Esophagus (tissue), 2 donors: ENCODE measurements around the gene FKBP5. TPM values are rescaled to one million over a fixed set of nuclear protein-coding genes. Genes with fewer than 3 reads are reported as not detected.
"Not testable (repeated sequence)": the region's sequence is repeated elsewhere in the genome, so short reads cannot be mapped to it uniquely, and the experiment has no call there.

Source experiments
- H3K27ac ChIP-seq, 2 donors: one replicate each; pipeline ENCODE4 v1.5.1; 2013; ENCODE audit warnings: low read depth in 2 of 2, mild to moderate bottlenecking in 2 of 2, inconsistent platforms in 1 of 2, low read length in 1 of 2, moderate library complexity in 1 of 2
- H3K27me3 ChIP-seq, 2 donors: one replicate each; pipeline ENCODE4 v1.6.1; 2013; ENCODE audit warnings: low read length in 2 of 2, control low read depth in 1 of 2, mild to moderate bottlenecking in 1 of 2; ENCODE audit not compliant: insufficient read depth in 2 of 2, control insufficient read depth in 1 of 2
- H3K36me3 ChIP-seq, 2 donors: one replicate each; pipeline ENCODE4 v1.6.1; 2013; ENCODE audit warnings: low read length in 1 of 2; ENCODE audit not compliant: control insufficient read depth in 2 of 2, insufficient read depth in 2 of 2
- H3K4me1 ChIP-seq, 2 donors: one replicate each; pipeline ENCODE4 v1.6.1; 2013; ENCODE audit warnings: low read length in 1 of 2; ENCODE audit not compliant: control insufficient read depth in 2 of 2, insufficient read depth in 2 of 2
- H3K4me3 ChIP-seq, 2 donors: one replicate each; pipeline ENCODE4 v1.5.1; 2013; ENCODE audit warnings: low read length in 2 of 2, mild to moderate bottlenecking in 2 of 2, low read depth in 1 of 2, moderate library complexity in 1 of 2
- H3K9me3 ChIP-seq, 2 donors: one replicate each; pipeline ENCODE4 v1.6.1; 2013; ENCODE audit warnings: mild to moderate bottlenecking in 2 of 2, low read depth in 1 of 2, low read length in 1 of 2, moderate library complexity in 1 of 2; ENCODE audit not compliant: control insufficient read depth in 2 of 2, insufficient read depth in 1 of 2
- WGBS, 2 donors: extraction: QIAGEN DNeasy Blood & Tissue Kit; methylation state at CpG; one replicate each; pipeline ENCODE4 v1.1.7; 2013; 5-methylcytosine and 5-hydroxymethylcytosine counted together
- polyA plus RNA-seq, 2 donors: library from polyadenylated mRNA; stranded (reverse); fragments of 200-250 nt; gene quantifications; one replicate each; pipeline ENCODE4 v1.2.3, GENCODE V29; 2013
- donor health status: healthy with polysubstance abuse.
- donor health status: Bipolar disorder and iron deficiency.

Gene FKBP5
- polyA plus RNA-seq, 2 donors = 32.8 to 45.9 TPM

- Histone ChIP-seq H3K9me3 (no peaks in the 10 kb centered on the region), H3K36me3 (no peaks in the 10 kb centered on the region), H3K4me3 (no peak overlapping the region), H3K27ac (no peak overlapping the region), H3K4me1 (peaks cover 0 to 7% of the 10 kb centered on the region in 2 donors), H3K27me3 (no peaks in the 10 kb centered on the region)
- 45 to 55% methylated on average over 13 of the region's 13 CpGs for WGBS, 2 donors
These were observed 143.8 kb downstream of the FKBP5 start for GRCh38 chr6:35544769-35545361.

GRCh38 chr6:35543459-35544193, 145.1 kb downstream of the FKBP5 start:
- Histone ChIP-seq H3K36me3 (no peaks in the 10 kb centered on the region), H3K4me1 (peaks cover 0 to 5% of the 10 kb centered on the region in 2 donors), H3K27ac (no peak overlapping the region), H3K9me3 (no peaks in the 10 kb centered on the region), H3K27me3 (no peaks in the 10 kb centered on the region), H3K4me3 (no peak overlapping the region)
- 87 to 88% methylated on average over 16 of the region's 16 CpGs for WGBS, 2 donors

GRCh38 chr6:35541836-35542235, 146.9 kb downstream of the FKBP5 start:
- 83 to 88% methylated on average over 2 of the region's 2 CpGs for WGBS, 2 donors
- no peak overlapping the region for H3K27ac ChIP-seq
- H3K4me1 ChIP-seq = peaks cover 0 to 5% of the 10 kb centered on the region in 2 donors
- H3K4me3 ChIP-seq = no peak overlapping the region
- H3K27me3 ChIP-seq = no peaks in the 10 kb centered on the region
- no peaks in the 10 kb centered on the region for H3K9me3 ChIP-seq
- no peaks in the 10 kb centered on the region for H3K36me3 ChIP-seq

GRCh38 chr6:35539223-35539622, 149.5 kb downstream of the FKBP5 start:
- Histone ChIP-seq H3K27me3 (no peaks in the 10 kb centered on the region), H3K36me3 (no peaks in the 10 kb centered on the region), H3K4me1 (no peaks in the 10 kb centered on the region), H3K4me3 (no peak overlapping the region), H3K9me3 (no peaks in the 10 kb centered on the region), H3K27ac (no peak overlapping the region)
- 85 to 91% methylated on average over 3 of the region's 3 CpGs for WGBS, 2 donors

GRCh38 chr6:35535847-35536246, 152.9 kb downstream of the FKBP5 start:
- H3K27ac ChIP-seq, H3K9me3 ChIP-seq, H3K4me3 ChIP-seq, H3K36me3 ChIP-seq, H3K27me3 ChIP-seq, H3K4me1 ChIP-seq: not testable (repeated sequence)
- WGBS, 2 donors = 77 to 79% methylated on average over 6 of the region's 6 CpGs

GRCh38 chr6:35534407-35535170, 154.1 kb downstream of the FKBP5 start:
- H3K4me1 ChIP-seq = no peaks in the 10 kb centered on the region
- WGBS, 2 donors = 38 to 42% methylated on average over 11 of the region's 11 CpGs
- H3K9me3 ChIP-seq = no peaks in the 10 kb centered on the region
- no peak overlapping the region for H3K27ac ChIP-seq
- no peaks in the 10 kb centered on the region for H3K27me3 ChIP-seq
- no peak overlapping the region for H3K4me3 ChIP-seq
- no peaks in the 10 kb centered on the region for H3K36me3 ChIP-seq

- WGBS, 2 donors = 55 to 66% methylated on average over 6 of the region's 6 CpGs
- no peak overlapping the region for H3K27ac ChIP-seq
- no peaks in the 10 kb centered on the region for H3K4me1 ChIP-seq
- H3K4me3 ChIP-seq = no peak overlapping the region
- no peaks in the 10 kb centered on the region for H3K9me3 ChIP-seq
- no peaks in the 10 kb centered on the region for H3K36me3 ChIP-seq
- H3K27me3 ChIP-seq = no peaks in the 10 kb centered on the region
These were observed 154.7 kb downstream of the FKBP5 start for GRCh38 chr6:35533981-35534380.

- Histone ChIP-seq H3K27me3 (no peaks in the 10 kb centered on the region), H3K36me3 (no peaks in the 10 kb centered on the region), H3K4me3 (no peak overlapping the region), H3K4me1 (no peaks in the 10 kb centered on the region), H3K27ac (no peak overlapping the region), H3K9me3 (no peaks in the 10 kb centered on the region)
- WGBS, 2 donors = 74 to 80% methylated on average over 4 of the region's 4 CpGs
These were observed 156.6 kb downstream of the FKBP5 start for GRCh38 chr6:35532126-35532525.

GRCh38 chr6:35524380-35525020, 164.2 kb downstream of the FKBP5 start:
- H3K27ac ChIP-seq = no peak overlapping the region
- no peaks in the 10 kb centered on the region for H3K27me3 ChIP-seq
- H3K9me3 ChIP-seq = no peaks in the 10 kb centered on the region
- no peak overlapping the region for H3K4me3 ChIP-seq
- H3K36me3 ChIP-seq = no peaks in the 10 kb centered on the region
- H3K4me1 ChIP-seq = no peaks in the 10 kb centered on the region
- 85 to 94% methylated on average over 3 of the region's 3 CpGs for WGBS, 2 donors
